Measurements from ENCODE around the gene SCGB1D2.
"Not testable (repeated sequence)": the region's sequence is repeated elsewhere in the genome, so short reads cannot be mapped to it uniquely, and the experiment has no call there.

Gene SCGB1D2, protein sequence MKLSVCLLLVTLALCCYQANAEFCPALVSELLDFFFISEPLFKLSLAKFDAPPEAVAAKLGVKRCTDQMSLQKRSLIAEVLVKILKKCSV

DNA sequence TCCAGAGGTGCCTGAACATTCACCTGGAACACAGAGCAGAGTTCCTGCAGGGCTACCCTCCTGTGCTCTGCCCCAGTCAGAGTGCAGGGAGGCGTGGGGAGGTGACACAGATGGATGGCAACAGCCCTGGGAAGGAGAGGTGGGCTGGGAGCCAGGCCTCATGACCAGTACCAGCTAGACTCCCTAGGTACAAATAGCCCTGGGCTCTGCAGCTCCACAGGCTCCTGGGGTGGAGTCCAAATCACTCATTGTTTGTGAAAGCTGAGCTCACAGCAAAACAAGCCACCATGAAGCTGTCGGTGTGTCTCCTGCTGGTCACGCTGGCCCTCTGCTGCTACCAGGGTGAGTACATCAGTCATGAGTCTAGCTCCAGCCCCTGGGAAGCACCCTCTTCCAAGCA lies at the start of gene SCGB1D2:
Gene SCGB1D2 (plus strand): TSS at position 219 of the 400 bp plus-strand sequence. CDS start 69 bp downstream, at position 288.
- no peak for DNase-seq (ENCODE audit: extremely low read depth in 1 of 2, low read depth in 1 of 2)

DNA sequence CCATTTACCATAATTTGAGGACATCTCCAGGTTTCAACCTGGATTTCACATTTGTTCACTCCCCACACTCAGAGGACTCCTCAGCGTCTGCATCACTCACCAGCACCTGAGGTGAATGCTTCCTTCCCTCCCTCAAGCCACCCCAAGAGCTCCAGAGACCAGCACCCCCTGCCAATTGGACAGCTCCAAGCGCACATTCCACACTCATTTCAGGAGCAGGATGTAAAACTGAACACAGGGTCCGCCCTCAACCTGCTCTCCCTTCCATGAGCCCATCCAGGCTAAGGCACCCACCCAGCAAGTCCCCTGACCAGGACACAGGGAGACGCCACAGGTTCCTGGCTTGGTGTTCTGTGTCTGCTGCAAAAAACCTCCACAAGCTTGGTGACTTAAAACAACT lies 48.1 kb upstream of the SCGB1D2 start:
- no peak for DNase-seq (ENCODE audit: extremely low read depth in 1 of 2, low read depth in 1 of 2)

DNA sequence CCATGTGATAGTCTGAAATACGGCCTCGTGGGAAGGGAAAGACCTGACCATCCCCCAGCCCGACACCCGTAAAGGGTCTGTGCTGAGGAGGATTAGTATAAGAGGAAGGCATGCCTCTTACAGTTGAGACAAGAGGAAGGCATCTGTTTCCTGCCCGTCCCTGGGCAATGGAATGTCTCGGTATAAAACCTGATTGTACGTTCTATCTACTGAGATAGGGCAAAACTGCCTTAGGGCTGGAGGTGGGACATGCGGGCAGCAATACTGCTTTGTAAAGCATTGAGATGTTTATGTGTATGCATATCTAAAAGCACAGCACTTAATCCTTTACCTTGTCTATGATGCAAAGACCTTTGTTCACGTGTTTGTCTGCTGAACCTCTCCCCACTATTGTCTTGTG lies 47.0 kb upstream of the SCGB1D2 start:
- DNase-seq (ENCODE audit: extremely low read depth in 1 of 2, low read depth in 1 of 2), result not testable (repeated sequence)

DNA sequence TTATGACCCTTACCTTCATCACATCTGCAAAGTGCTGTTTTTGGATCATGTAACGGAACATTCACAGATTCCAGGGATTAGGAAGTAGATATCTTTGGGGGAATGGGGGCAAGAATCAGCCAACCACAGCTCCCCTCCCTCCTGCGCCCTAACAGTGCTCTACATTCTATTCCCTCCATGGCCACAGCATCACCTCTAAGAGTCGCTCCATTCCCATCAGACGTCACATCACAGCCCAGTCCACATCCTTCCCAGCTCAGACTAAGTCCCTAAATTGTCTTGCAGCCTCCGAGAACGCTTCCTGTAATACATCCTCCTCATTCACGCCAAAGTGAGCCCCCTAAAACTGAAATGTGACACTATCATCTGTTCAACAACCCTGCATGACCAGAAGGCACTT lies 46.1 kb upstream of the SCGB1D2 start:
- DNase-seq (ENCODE audit: extremely low read depth in 1 of 2, low read depth in 1 of 2), result no peak

DNA sequence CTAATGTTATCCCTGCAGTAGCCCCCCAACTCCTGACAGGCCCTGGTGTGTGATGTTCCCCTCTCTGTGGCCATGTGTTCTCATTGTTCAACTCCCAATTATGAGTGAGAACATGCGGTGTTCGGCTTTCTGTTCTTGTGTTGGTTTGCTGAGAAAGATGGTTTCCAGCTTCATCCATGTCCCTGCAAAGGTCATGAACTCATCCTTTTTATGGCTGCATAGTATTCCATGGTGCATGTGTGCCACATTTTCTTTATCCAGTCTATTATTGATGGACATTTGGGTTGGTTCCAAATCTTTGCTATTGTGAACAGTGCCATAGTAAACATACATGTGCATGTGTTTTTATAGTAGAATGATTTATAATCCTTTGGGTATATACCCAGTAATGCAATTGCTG lies 44.6 kb upstream of the SCGB1D2 start:
- DNase-seq (ENCODE audit: extremely low read depth in 1 of 2, low read depth in 1 of 2), result not testable (repeated sequence)

DNA sequence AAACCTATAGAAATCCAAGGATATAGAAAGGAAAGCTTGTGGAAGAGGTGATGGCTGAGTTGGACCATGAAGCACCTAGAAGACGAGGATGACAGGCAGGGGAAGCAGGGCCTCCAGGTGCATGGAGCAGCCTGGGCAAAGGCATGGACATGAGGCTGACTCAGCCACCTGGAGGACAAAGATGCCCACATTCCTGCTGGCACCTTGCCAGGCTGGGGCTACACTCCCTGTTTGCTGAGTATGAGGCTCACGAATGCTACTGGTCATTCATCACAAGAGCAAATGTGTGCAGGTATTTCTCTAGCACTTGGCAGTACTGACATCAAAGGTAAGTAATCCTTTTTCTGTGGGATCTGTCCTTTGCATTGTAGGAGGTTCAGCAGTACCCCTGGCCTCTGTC lies 40.7 kb upstream of the SCGB1D2 start:
- no peak for DNase-seq (ENCODE audit: extremely low read depth in 1 of 2, low read depth in 1 of 2)

DNA sequence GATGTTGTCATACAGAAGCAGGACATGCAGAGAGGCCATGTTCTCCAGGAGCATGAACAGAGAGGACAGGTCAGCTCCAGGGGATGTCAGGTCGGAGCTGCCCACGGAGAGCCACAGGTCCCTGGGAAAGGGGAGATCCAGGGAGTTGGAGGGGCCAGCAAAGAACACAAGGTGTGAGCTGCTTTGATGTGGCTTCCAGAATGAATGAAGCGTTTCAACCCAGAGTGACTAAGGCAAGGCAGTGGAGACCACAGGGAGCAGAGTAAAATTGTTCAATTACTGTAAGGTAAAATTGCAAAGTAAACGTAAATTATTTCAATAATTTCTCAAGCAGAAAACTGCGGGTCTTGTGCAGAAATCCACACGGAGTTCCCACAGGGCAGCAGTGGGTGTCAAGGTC lies 39.1 kb upstream of the SCGB1D2 start:
- no peak for DNase-seq (ENCODE audit: extremely low read depth in 1 of 2, low read depth in 1 of 2)

DNA sequence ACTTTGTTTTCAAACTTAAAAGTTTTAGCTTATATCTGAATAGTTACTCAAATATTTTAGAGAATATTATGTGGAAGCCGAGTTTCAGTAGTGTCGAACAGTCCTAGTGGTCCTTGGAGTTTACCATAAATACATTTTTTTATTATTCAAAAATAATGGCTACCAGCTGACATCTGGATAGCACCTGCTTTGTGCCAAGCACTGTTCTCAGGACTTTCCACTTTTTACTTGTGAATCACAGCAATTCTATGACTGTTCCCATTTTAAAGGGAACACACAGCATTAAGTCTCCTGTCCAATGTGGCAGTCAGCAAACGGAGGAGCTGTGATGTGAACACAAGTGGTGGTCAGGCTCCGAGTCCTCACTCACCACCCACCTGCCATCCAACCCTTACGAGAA lies 37.6 kb upstream of the SCGB1D2 start:
- no peak for DNase-seq (ENCODE audit: extremely low read depth in 1 of 2, low read depth in 1 of 2)

DNA sequence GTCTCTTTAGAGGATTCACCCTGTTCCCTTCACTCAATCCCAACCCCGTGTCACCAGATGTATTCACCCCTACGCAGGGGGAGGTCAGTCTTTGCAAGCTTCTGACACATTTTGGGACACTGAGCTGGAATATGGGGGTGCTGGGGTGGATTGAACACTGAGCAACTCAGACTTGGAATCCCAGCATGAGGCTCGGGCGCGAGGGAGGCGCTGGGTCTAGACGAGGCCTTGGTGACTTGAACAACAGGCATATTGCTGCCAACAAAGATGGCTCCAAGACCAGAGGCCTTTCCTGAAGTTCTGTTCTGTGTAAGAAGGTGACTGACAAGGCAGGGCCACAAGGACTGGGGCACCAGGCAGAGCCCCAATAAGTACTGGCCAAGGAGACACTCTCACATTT lies 36.6 kb upstream of the SCGB1D2 start:
- no peak for DNase-seq (ENCODE audit: extremely low read depth in 1 of 2, low read depth in 1 of 2)

DNA sequence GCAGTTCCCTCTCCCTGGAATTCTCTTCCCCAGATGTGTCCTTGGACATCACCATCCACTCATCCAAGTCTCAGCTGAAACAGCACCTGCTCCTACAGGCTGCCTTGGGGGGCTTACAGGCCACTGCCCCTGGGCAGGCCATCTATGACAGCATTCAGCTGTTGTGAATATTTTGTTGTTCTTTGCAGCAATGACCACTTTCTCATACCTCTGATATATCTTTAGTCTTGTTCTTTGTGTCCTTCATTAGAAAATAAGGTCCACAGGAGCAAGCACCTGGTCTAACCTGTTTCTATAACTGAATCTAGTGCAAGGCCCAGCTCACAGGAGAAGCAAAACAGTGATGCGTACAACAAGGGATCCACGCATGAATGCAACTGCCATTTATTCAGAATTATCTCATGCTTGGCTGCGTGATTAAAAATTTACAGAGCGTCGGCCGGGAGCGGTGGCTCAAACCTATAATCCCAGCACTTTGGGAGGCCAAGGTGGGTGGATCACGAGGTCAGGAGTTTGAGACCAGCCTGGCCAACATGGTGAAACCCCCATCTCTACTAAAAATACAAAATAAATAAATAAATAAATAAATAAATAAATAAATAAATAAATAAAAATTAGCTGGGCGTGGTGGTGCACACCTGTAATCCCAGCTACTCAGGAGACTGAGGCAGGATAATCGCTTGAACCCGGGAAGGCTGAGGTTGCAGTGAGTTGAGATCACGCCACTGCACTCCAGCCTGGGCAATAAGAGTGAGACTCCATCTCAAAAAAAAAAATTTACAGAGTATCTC lies 35.6 kb upstream of the SCGB1D2 start:
- not testable (repeated sequence) for DNase-seq (ENCODE audit: extremely low read depth in 1 of 2, low read depth in 1 of 2)

DNA sequence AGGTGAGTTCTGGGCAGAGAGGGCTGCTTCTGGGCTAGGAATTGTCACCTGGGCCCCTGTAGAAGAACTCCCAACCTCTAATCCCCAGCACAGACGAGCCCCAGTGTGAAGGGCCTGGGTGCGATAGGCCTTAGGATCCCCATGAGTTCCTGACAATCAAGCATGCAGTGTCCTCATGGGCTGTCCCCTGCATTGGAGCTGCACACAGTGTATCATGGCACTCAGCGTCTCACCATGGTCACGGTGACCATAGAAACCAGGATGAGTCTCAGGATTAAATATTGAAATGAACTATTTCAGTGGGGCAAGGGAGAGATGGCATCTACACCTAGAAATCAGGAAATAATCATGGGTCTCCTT lies 33.3 kb upstream of the SCGB1D2 start:
- no peak for DNase-seq (ENCODE audit: extremely low read depth in 1 of 2, low read depth in 1 of 2)

DNA sequence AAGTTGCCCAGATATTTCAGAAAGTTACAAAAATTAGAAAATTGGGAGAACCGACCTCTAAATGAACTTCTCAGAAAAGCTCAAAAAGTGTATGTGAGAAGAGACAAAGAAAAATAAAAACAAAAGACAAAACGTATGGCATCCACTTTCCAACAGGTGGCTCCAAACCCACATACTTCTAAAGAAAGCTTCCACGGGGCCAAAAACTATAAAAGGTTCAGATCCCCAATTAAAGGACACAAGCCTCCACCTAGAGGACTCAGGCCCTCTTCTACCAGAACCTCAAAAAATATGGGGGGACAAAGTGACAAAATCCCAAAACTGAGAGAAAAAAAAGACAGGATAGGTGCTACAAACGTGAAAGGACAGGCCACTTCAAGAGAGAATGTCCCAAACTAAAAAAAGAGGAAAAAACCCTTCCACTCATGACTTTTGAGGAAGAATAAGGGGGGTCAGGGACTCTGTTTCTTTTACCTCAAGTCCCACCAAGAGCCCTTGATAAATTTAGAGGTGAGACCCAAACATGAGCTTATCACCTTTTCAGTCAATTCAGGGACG lies 24.8 kb upstream of the SCGB1D2 start:
- DNase-seq (ENCODE audit: extremely low read depth in 1 of 2, low read depth in 1 of 2), result no peak

DNA sequence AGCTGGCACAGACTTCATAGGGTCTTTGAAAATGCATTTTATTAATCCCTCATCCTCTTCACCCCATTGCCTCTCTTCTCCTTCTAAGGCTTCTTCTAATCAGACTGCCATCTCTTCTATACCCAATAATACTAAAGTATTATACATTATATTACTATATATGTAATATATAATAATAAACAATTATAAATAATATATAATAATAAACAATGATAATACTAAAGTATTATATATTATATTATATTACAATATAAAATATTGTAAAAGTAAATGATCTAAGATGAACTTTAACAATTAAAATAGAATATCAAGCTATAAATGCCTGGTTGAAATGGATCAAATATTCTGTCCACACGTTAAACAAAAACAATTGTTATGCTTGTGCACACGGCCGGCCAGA lies 20.5 kb upstream of the SCGB1D2 start:
- DNase-seq (ENCODE audit: extremely low read depth in 1 of 2, low read depth in 1 of 2), result no peak

DNA sequence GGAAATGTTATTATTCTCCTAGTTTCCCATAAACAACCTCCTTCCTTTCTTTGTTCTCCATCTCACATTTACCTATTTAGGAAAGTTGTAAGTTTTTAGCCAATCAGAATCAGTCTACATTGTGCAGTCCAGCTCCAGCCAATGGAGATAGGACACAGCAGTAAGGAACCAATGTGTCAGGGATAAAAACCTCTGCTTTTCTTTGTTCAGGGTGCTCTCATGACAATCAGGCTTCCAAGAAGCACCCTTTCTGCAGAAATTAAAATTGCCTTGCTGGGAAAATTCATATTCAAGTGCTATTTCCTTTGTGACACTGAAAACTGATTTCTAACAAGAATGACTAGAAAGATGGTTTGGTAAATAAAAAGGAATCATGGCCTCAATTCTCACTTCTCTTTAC lies 18.9 kb upstream of the SCGB1D2 start:
- no peak for DNase-seq (ENCODE audit: extremely low read depth in 1 of 2, low read depth in 1 of 2)

DNA sequence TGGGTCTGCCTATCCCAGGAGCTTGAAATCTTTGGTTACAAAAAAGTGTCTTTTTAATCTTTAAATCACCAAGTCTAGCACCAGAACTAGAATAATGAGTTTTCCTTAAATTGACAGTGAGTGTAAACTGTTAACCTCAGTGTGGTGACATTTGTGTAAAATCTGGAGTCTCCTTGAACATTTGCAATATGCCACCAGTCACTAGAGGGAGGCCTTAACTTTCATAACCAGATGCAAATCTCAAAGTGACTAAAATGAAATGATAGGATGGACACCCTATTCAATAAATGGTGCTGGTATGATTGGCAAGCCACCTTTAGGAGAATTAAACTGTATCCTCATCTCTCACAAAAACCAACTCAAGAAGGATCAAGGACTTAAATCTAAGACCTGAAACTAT lies 8.3 kb upstream of the SCGB1D2 start:
- no peak for DNase-seq (ENCODE audit: extremely low read depth in 1 of 2, low read depth in 1 of 2)

DNA sequence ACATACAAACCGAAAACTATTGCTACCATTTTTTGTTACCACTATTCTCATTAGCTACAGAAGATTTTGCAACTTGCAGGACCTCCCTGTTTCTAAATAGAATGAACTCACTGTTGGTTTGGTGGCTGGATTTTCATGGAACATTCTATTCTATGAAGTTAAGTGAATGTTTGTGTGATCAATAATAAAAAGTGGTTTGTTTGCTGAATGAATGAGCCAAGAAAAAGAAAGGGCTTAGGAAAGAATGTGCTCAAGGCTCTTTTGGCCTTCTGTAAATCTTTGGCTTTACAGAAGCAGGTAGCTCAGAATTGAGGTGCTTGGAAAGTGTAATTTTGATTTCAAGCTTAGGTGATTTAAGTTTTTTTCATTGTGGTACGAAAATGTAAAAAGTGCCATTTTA lies 5.9 kb upstream of the SCGB1D2 start:
- no peak for DNase-seq (ENCODE audit: extremely low read depth in 1 of 2, low read depth in 1 of 2)

DNA sequence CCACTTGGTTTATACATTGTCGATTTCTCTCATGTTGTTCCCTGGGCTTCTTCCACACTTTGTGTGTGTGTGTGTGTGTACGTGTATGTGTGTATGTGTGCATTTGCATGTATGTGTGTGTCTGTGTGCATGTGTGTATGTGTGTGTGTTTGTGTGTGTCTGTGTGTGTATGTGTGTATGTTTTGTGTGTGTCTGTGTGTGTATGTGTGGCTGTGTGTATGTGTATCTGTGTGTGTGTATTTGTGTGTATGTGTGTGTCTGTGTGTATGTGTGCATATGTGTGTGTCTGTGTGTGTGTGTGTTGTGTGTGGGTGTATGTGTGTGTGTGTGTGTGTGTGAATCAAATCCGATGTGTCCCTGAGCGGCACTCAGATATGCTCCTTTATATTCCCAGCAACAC lies 4.5 kb upstream of the SCGB1D2 start:
- no peak for DNase-seq (ENCODE audit: extremely low read depth in 1 of 2, low read depth in 1 of 2)

DNA sequence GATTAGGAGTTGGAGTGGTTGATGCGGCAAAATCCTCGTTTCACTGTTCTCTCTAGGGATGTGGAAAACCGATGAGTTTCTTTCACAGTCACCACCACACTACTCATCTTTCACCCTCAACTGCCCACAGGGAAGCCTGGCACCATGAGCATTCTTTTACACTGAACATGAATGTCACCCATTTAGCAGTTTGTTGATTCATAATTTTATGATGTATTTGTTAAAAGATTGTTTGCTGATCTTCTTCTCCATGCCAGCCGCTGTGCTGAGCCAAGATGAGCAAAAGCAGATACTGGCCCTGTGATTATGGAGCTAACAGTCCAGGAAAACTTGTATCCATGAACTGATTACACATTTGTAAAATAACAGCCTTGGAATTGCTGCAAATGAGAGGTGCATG lies 3.9 kb upstream of the SCGB1D2 start:
- DNase-seq (ENCODE audit: extremely low read depth in 1 of 2, low read depth in 1 of 2), result no peak

DNA sequence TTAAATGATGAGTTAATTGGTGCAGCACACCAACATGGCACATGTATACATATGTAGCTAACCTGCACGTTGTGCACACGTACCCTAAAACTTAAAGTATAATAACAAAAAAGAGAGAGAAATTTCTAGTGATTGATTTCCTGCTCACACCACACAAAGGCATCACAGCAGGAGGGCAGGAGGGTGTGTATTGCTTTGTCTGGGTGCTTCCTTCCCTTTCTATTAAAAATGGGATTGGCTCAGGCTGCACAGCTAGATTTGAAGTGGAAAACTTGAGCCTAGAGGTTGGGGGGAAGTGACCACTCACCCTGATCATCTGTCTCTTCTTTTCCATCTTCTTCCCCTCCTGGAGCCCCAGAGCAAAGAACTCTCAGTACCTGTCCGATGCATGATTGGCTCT lies 944 bp upstream of the SCGB1D2 start:
- DNase-seq (ENCODE audit: extremely low read depth in 1 of 2, low read depth in 1 of 2), result no peak

DNA sequence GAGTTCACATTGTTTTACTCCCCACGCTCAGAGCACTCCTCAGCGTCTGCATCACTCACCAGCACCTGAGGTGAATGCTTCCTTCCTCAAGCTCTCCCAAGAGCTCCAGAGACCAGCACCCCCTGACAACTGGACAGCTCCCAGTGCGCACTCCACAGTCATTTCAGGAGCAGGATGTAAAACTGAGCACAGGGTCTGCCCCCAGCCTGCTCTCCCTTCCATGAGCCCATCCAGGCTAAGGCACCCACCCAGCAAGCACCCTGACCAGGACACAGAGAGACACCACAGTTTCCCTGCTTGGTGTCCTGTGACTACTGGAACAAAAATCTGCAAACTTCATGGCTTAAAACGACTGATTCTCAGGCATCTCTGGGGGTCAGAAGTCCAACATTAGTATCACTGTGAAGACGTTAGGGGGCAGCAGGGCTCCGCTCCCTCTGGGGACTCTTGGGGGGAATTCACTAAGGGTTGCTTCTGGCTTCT lies 3.3 kb downstream of the SCGB1D2 start:
- no peak for DNase-seq (ENCODE audit: extremely low read depth in 1 of 2, low read depth in 1 of 2)

DNA sequence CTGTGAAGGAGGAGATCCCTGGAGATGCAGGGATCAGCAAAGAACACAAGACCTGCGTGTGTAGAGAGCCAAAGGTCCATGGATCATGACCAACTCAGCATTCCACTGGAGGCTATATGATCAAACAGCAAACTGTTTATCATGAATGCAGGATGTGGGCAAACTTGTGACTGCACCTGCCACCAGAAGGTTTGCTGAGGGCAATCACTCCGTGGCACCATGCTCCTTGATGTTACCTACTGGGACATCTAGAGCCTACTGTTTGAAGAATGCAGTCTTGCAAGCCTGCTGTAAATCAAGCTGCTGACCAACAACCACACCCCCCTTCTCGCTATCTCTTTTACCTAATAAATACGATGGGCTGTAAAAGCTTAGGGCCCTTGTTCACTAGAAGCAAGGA lies 9.7 kb downstream of the SCGB1D2 start:
- no peak for DNase-seq (ENCODE audit: extremely low read depth in 1 of 2, low read depth in 1 of 2)

DNA sequence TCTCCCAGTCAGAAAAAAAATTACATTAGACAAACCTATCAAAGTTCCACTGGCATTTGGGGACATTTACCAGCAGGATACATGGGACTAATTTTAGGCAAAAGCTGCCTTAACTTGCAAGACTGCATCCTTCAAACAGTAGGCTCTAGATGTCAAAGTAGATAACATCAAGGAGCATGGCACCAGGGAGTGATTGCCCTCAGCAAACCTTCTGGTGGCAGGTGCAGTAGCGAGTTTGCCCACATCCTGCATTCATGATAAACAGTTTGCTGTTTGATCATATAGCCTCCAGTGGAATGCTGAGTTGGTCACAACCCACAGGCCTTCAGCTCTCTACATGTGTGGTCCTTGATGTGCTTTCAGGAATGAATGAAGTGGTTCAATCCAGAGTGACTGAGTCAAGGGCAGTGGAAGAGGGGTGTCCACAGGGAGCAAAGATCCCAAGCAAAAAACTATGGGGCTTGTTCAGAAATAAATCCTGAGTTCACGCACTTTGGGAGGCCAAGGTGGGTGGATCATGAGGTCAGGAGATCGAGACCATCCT lies 12.0 kb downstream of the SCGB1D2 start:
- DNase-seq (ENCODE audit: extremely low read depth in 1 of 2, low read depth in 1 of 2), result no peak

Measured in stimulated activated CD8-positive, alpha-beta memory T cell treated with anti-CD3 and anti-CD28 coated beads, Interleukin-7, amount 100 ng/mL, for 48 hours (primary cell).